GM12865 (cell line): Measurements from ENCODE around the gene LHFPL3.
"Not testable (repeated sequence)": the region's sequence is repeated elsewhere in the genome, so short reads cannot be mapped to it uniquely, and the experiment has no call there.

Experiments
- DNase-seq: peaks from one replicate; pipeline ENCODE4 v3.0.0; 2010; ENCODE audit warnings: low read depth
- H3K4me3 ChIP-seq: 2 replicates; pipeline ENCODE4 v1.5.1; 2011; ENCODE audit warnings: mild to moderate bottlenecking, low read depth, low read length, control low read depth
- TF ChIP-seq, protein P1 (sequence below): IDR thresholded peaks from 2 replicates; pipeline ENCODE4 v1.5.1; 2011; ENCODE audit warnings: low read length, control low read depth, low read depth, inconsistent platforms; ENCODE audit not compliant: insufficient read depth; ENCODE audit errors: missing control alignments

The LHFPL3 gene

DNA sequence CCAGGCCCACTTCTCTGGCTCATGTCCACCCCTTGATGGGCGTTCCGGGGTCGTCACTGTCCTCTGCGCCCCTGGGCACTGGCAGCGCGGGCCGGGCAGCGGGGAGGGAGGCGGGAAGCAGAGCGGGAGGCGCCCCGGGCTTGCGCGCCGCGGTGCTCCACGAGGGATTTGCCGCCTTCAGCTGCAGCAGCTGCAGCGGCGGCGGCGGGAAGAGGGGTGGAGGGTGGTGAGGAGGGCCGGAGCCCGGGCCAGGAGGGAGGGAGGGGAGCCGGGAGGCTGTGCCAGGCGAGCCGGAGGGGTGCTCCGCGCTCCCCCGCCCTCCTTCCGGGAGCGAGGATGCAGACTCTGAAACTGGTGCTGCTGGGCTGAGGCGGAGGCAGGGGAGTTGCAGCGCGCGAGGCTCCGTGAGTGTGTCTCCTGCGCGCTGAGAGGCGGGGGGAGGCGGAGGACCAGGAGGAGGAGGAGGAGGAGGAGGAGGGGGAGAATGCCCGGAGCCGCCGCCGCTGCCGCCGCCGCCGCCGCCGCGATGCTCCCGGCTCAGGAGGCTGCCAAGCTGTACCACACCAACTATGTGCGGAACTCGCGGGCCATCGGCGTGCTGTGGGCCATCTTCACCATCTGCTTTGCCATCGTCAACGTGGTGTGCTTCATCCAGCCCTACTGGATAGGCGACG is at the start of gene LHFPL3:
LHFPL3 (plus strand) TSS at position 308 of the 674 bp plus-strand sequence.
- H3K4me3 ChIP-seq = no peak within 1 kb of the TSS; the same call in 1 of the 2 replicates
- TF ChIP-seq, protein P1, sequence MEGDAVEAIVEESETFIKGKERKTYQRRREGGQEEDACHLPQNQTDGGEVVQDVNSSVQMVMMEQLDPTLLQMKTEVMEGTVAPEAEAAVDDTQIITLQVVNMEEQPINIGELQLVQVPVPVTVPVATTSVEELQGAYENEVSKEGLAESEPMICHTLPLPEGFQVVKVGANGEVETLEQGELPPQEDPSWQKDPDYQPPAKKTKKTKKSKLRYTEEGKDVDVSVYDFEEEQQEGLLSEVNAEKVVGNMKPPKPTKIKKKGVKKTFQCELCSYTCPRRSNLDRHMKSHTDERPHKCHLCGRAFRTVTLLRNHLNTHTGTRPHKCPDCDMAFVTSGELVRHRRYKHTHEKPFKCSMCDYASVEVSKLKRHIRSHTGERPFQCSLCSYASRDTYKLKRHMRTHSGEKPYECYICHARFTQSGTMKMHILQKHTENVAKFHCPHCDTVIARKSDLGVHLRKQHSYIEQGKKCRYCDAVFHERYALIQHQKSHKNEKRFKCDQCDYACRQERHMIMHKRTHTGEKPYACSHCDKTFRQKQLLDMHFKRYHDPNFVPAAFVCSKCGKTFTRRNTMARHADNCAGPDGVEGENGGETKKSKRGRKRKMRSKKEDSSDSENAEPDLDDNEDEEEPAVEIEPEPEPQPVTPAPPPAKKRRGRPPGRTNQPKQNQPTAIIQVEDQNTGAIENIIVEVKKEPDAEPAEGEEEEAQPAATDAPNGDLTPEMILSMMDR = no peak
- DNase-seq = no peak

DNA sequence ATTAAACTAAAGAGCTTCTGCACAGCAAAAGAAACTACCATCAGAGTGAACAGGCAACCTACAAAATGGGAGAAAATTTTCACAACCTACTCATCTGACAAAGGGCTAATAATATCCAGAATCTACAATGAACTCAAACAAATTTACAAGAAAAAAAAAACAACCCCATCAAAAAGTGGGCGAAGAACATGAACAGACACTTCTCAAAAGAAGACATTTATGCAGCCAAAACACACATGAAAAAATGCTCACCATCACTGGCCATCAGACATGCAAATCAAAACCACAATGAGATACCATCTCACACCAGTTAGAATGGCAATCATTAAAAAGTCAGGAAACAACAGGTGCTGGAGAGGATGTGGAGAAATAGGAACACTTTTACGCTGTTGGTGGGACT is 46.7 kb upstream of the LHFPL3 start:
- not testable (repeated sequence) for DNase-seq, H3K4me3 ChIP-seq

DNA sequence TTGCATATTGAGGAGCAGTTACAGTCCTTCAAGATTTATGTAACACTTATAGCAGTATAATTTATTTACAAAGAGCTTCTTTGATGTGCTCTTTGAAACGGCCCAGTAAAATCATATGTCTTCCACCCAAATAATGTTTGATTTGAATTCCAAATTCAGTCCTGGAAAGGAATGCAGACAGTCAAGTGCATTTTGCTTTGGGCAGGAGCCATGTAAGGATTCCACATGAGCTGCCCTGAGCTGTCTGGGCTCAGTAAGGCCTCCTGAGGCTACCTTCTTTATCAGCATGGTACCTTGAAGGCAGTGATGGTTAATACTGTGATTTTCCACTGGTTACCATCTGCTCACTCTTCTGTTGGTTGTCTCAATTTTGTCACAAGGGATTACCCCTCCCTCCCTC is 41.6 kb upstream of the LHFPL3 start:
- TF ChIP-seq, protein P1 = no peak
- H3K4me3 ChIP-seq = no peak overlapping the region
- no peak for DNase-seq

DNA sequence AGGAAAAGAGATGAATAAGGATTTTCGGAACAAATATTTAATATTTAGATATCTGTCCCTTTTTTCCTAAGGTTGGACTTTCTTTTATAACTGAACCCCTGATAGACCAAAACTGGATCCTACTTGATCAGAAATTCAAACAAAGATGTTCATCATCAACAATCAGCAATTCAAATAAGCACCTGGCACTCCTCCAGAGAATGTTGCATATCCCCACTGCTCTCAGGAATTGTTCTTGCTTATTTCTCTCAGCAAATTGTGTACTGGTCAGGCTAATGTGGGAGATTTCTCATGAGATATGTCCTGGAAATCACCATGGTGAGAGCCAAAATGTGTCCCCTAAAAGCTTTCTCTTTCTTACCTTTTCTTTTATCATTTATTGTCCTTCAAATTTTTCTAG is 40.3 kb upstream of the LHFPL3 start:
- TF ChIP-seq, protein P1 = no peak
- no peak for DNase-seq
- H3K4me3 ChIP-seq = no peak overlapping the region

- TF ChIP-seq, protein P1 = no peak
- H3K4me3 ChIP-seq = no peak overlapping the region
- no peak for DNase-seq
Observed at GRCh38 chr7:104294291-104294690, 34.1 kb upstream of the LHFPL3 start.

DNA sequence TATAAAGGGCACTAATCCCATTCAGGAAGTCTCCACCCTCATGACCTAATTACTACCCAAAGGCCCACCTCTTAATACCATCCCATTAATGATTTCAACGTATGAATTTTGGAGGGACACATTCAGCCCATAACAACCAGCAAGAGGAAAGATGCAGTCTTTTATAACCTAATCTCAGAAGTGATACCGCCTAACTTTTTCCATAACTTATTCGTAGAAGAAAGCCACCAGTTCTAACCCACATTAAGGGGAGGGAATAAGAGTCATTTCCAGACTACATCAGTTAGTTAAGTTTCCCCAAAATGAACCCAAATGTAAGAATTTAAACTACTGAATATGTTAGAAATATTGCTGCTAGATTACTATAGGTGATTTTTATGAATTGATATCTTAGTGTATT is 32.1 kb upstream of the LHFPL3 start:
- H3K4me3 ChIP-seq = no peak overlapping the region
- TF ChIP-seq, protein P1 = no peak
- DNase-seq = no peak

DNA sequence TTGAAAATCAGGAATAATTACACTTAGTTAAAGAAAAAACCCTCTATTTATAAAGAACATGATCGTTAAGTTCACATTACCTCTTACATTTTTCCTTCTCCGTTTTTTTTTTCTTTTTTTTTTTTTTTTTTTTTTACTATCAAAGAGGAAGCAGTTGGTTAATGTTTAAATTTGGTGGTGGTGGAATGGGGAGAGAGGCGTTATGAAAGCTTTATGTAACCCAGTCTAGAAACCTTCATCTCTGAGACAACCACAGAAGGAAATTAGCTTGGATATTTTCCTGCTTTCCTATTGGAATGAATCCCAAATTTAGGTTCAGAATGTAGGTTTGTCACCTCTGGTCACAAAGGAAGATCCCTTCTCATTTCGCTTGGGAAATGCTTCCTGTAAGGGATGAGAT is 31.5 kb upstream of the LHFPL3 start:
- TF ChIP-seq, protein P1 = no peak
- H3K4me3 ChIP-seq = no peak overlapping the region
- no peak for DNase-seq
